Activated naive CD8-positive, alpha-beta T cell treated with anti-CD3 and anti-CD28 coated beads, Interleukin-2, amount 10 ng/mL, durations not matched to agents 7 days and 5 days (primary cell): Measurements from ENCODE around the gene SIGLECL1. TPM values are rescaled to one million over a fixed set of nuclear protein-coding genes. Genes with fewer than 3 reads are reported as not detected.

Experiments used
- ATAC-seq: fragments of 150-1000 bp; cut with Tn5 transposase; one replicate; pipeline ENCODE4 v1.10.0; 2021; ENCODE audit warnings: low read depth, moderate library complexity
- POLR2A ChIA-PET: fragments of 350-600 bp; sonication (Branson Sonifier 250); formaldehyde crosslinking; loops from one replicate; lab custom pipeline; 2021; ENCODE audit warnings: antibody characterized with exemption; lab: Charles Lee
- DNase-seq: peaks from one replicate; pipeline ENCODE4 v3.0.0; 2021
- H3K27ac Mint-ChIP-seq: one replicate; pipeline ENCODE4 v1.8.0; 2022; ENCODE audit warnings: mild to moderate bottlenecking, mixed read lengths
- H3K27me3 Mint-ChIP-seq: one replicate; pipeline ENCODE4 v1.8.0; 2022; ENCODE audit warnings: mild to moderate bottlenecking, moderate library complexity, mixed read lengths
- H3K36me3 Mint-ChIP-seq: one replicate; pipeline ENCODE4 v1.8.0; 2021; ENCODE audit warnings: mild to moderate bottlenecking, mixed read lengths
- H3K4me1 Mint-ChIP-seq: one replicate; pipeline ENCODE4 v1.8.0; 2021; ENCODE audit warnings: mixed read lengths
- H3K4me3 Mint-ChIP-seq: one replicate; pipeline ENCODE4 v1.8.0; 2022; ENCODE audit warnings: mild to moderate bottlenecking, moderate library complexity, mixed read lengths
- H3K9me3 Mint-ChIP-seq: one replicate; pipeline ENCODE4 v1.8.0; 2021; ENCODE audit warnings: mixed read lengths
- total RNA-seq, 2 experiments: library from RNA; stranded (reverse); gene quantifications; one replicate each; pipeline ENCODE4 v1.2.3, GENCODE V29; 2021

Gene SIGLECL1
- total RNA-seq, 2 experiments from 2014 or later: not detected

- Mint-ChIP-seq H3K9me3 (no peaks in the 10 kb centered on the region), H3K27me3 (peaks cover 17% of the 10 kb centered on the region), H3K4me1 (peaks cover 44% of the 10 kb centered on the region), H3K36me3 (no peaks in the 10 kb centered on the region), H3K4me3 (peak overlapping the region; percentile 43), H3K27ac (peak overlapping the region; percentile 65)
- POLR2A ChIA-PET: interaction anchor here (0.6 to 2.3 kb wide), 4 partner anchors 13 to 1555 kb away, joined by 3 to 9 read pairs (median 3); no protein-coding TSS in a partner anchor
- DNase-seq (no peak), ATAC-seq (no peak)
Observed at GRCh38 chr19:51258165-51259160, 7.6 kb downstream of the SIGLECL1 start.

DNA sequence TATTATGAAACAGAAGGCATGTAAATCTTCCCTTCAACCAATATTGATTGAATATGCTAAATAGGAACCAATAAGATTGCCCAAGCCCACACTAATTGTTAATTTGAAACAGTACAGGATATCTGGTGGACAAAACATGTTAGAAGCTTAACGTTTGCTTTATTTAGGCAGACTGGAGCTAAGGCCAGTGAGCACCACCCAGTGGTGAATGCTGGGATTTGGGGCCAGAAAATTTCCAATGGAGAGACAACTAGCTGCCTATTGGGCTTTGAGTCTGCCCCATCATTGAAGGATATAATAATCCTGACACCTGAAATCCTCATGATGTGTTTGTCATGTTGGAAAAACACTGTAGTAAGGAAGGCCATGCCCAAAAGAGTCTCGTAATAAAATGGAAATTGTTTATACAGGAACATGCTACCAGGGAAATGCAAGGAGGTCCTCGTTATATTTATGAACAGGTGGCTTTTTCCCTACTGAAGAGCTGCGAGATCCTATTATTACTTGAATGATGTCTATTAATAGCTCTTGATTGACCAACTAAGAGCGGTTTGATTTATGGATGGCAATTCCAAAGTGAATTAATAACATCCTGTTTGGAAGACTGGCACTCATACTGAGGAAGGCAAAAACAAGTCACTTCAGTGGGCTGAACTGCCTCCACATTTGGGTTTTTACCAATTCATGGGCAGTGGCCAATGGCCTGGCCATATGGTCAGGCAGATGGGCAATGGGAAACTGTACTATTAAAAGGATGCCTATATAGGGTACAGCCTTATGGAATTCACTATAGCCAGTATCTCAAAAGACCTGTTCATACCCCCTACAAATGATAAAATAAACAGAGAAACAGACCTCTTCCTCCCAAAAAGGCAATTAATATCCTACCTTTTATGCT is 8.7 kb downstream of the SIGLECL1 start:
- H3K36me3 Mint-ChIP-seq: no peaks in the 10 kb centered on the region
- POLR2A ChIA-PET: interaction anchor here (1.0 kb wide), 1 partner anchor 101 kb away, joined by 3 read pairs; no protein-coding TSS in a partner anchor
- peak; percentile 62 for DNase-seq
- H3K4me3 Mint-ChIP-seq: no peak overlapping the region
- H3K27me3 Mint-ChIP-seq: peaks cover 17% of the 10 kb centered on the region
- no peaks in the 10 kb centered on the region for H3K9me3 Mint-ChIP-seq
- peaks cover 37% of the 10 kb centered on the region for H3K4me1 Mint-ChIP-seq
- H3K27ac Mint-ChIP-seq: no peak overlapping the region
- peak; percentile 38 for ATAC-seq

GRCh38 chr19:51263808-51264207 is 12.9 kb downstream of the SIGLECL1 start:
- Mint-ChIP-seq H3K4me1 (peaks cover 11% of the 10 kb centered on the region), H3K27me3 (peaks cover 14% of the 10 kb centered on the region), H3K36me3 (no peaks in the 10 kb centered on the region), H3K4me3 (no peak overlapping the region), H3K9me3 (no peaks in the 10 kb centered on the region), H3K27ac (no peak overlapping the region)
- POLR2A ChIA-PET: no interaction called here
- no peak for ATAC-seq
- DNase-seq: no peak

GRCh38 chr19:51271067-51271466 is 20.2 kb downstream of the SIGLECL1 start:
- ATAC-seq: no peak
- no peaks in the 10 kb centered on the region for H3K9me3 Mint-ChIP-seq
- H3K4me1 Mint-ChIP-seq: peaks cover 12% of the 10 kb centered on the region
- POLR2A ChIA-PET: no interaction called here
- no peak overlapping the region for H3K27ac Mint-ChIP-seq
- DNase-seq: no peak
- no peaks in the 10 kb centered on the region for H3K36me3 Mint-ChIP-seq
- peaks cover 14% of the 10 kb centered on the region for H3K27me3 Mint-ChIP-seq
- no peak overlapping the region for H3K4me3 Mint-ChIP-seq

- Mint-ChIP-seq H3K9me3 (no peaks in the 10 kb centered on the region), H3K4me3 (no peak overlapping the region), H3K36me3 (no peaks in the 10 kb centered on the region), H3K27ac (no peak overlapping the region), H3K4me1 (peaks cover 8% of the 10 kb centered on the region), H3K27me3 (peaks cover 14% of the 10 kb centered on the region)
- ATAC-seq: no peak
- POLR2A ChIA-PET: no interaction called here
- no peak for DNase-seq
Observed at GRCh38 chr19:51272183-51272810, 21.4 kb downstream of the SIGLECL1 start.

DNA sequence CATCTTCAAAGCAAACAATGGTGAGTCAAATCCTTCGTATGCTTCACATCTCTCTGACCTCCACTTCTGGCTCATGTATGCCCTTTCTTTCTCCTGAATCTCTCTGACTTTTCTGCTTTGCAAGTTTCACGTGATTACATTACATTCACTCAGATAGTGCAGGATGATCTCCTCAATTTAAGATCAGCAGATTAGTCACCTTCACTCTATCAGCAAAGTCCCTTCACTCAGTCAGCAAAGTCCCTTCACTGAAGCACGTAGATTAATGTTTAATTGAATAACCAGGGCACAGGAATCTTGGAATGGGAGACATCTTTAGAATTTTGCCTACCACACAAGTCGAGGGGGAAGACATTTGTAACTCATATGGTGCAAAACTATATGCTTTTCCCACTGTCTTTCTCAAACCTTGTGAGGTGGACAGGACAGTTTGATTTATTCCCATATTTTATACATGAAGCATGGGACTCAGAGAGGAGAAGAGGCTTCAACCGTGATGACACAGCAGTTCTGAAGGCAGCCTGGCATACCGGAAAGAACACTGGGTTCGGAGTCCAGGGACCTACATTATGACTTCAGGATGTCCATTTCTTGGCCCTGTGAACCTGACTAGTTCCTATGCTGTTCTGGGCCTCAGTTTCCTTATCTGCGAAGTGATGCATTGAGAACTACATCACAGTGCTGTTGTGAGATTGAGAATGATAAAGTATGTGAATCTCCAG is 23.3 kb downstream of the SIGLECL1 start:
- Mint-ChIP-seq H3K9me3 (no peaks in the 10 kb centered on the region), H3K27ac (no peak overlapping the region), H3K4me3 (no peak overlapping the region), H3K27me3 (peaks cover 23% of the 10 kb centered on the region), H3K36me3 (no peaks in the 10 kb centered on the region), H3K4me1 (peaks cover 8% of the 10 kb centered on the region)
- POLR2A ChIA-PET: no interaction called here
- DNase-seq (no peak), ATAC-seq (no peak)

DNA sequence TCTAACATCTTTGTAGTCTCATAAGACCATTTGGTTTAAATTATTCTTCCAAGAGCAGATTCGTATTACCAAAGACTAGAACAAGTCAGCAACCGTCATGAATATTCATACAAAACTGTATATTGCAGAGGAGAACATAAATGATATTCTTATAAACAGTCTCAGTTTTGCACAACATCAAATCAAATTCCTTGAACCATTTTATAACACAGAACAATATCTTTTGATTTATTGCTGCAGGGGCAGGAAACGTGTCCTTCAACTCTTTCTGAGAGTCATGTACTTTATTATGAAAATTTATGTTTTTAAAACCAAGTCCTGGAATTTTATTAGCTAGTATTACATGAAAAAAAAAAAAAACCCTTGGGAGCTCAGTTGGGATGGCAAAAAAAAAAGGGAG is 26.2 kb downstream of the SIGLECL1 start:
- POLR2A ChIA-PET: no interaction called here
- Mint-ChIP-seq H3K4me3 (no peak overlapping the region), H3K27ac (no peak overlapping the region), H3K27me3 (peaks cover 29% of the 10 kb centered on the region), H3K36me3 (no peaks in the 10 kb centered on the region), H3K9me3 (peaks cover 7% of the 10 kb centered on the region), H3K4me1 (peaks cover 5% of the 10 kb centered on the region)
- ATAC-seq (no peak), DNase-seq (no peak)

- no peak for ATAC-seq
- H3K4me3 Mint-ChIP-seq: no peak overlapping the region
- H3K36me3 Mint-ChIP-seq: no peaks in the 10 kb centered on the region
- H3K27ac Mint-ChIP-seq: no peak overlapping the region
- no peak for DNase-seq
- peaks cover 40% of the 10 kb centered on the region for H3K27me3 Mint-ChIP-seq
- peaks cover 7% of the 10 kb centered on the region for H3K9me3 Mint-ChIP-seq
- no peaks in the 10 kb centered on the region for H3K4me1 Mint-ChIP-seq
- POLR2A ChIA-PET: no interaction called here
Observed at GRCh38 chr19:51282335-51282734, 31.5 kb downstream of the SIGLECL1 start.

GRCh38 chr19:51285682-51286081 is 34.8 kb downstream of the SIGLECL1 start:
- no peaks in the 10 kb centered on the region for H3K36me3 Mint-ChIP-seq

GRCh38 chr19:51289635-51290034 is 38.8 kb downstream of the SIGLECL1 start:
- POLR2A ChIA-PET: no interaction called here
- H3K36me3 Mint-ChIP-seq: no peaks in the 10 kb centered on the region
- no peak overlapping the region for H3K4me3 Mint-ChIP-seq
- no peaks in the 10 kb centered on the region for H3K4me1 Mint-ChIP-seq
- H3K27me3 Mint-ChIP-seq: peaks cover 11% of the 10 kb centered on the region
- ATAC-seq (no peak), DNase-seq (no peak)
- no peak overlapping the region for H3K27ac Mint-ChIP-seq
- no peaks in the 10 kb centered on the region for H3K9me3 Mint-ChIP-seq

More at GRCh38 chr19:51285682-51286081, 34.8 kb downstream of the SIGLECL1 start:
- POLR2A ChIA-PET: no interaction called here
- Mint-ChIP-seq H3K4me3 (no peak overlapping the region), H3K27ac (no peak overlapping the region), H3K27me3 (peaks cover 20% of the 10 kb centered on the region), H3K9me3 (peaks cover 3% of the 10 kb centered on the region), H3K4me1 (no peaks in the 10 kb centered on the region)
- DNase-seq: no peak
- ATAC-seq: no peak

DNA sequence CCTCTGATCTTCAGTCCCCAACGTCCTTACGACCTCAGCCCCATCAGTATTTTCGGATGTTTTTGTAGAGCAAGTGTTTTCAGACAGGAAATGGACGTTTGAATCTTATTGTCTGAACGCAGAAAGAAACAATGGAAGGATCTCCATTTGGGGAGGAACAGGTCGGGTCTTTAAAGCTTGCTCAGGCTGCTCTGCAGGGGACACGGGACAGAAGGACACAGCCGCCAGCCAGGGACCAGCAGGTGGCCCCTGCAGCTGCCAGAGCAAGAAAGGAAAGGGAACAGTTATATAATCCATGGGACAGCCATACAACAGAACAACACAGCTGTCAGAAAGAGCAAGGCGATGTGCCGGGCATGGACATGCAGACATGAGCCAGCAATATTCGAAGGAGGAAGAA is 42.1 kb downstream of the SIGLECL1 start:
- Mint-ChIP-seq H3K27me3 (peaks cover under 1% of the 10 kb centered on the region), H3K9me3 (no peaks in the 10 kb centered on the region), H3K4me1 (no peaks in the 10 kb centered on the region), H3K4me3 (no peak overlapping the region), H3K36me3 (no peaks in the 10 kb centered on the region), H3K27ac (no peak overlapping the region)
- ATAC-seq (no peak), DNase-seq (no peak)
- POLR2A ChIA-PET: no interaction called here

- DNase-seq (no peak), ATAC-seq (no peak)
- POLR2A ChIA-PET: no interaction called here
- Mint-ChIP-seq H3K27me3 (peaks cover 2% of the 10 kb centered on the region), H3K9me3 (no peaks in the 10 kb centered on the region), H3K36me3 (no peaks in the 10 kb centered on the region), H3K27ac (no peak overlapping the region), H3K4me1 (no peaks in the 10 kb centered on the region), H3K4me3 (no peak overlapping the region)
Observed at GRCh38 chr19:51293571-51294210, 42.8 kb downstream of the SIGLECL1 start.
